Spleen (tissue), 11 donors: ENCODE results near the gene TAF1B. TPM values are rescaled to one million over a fixed set of nuclear protein-coding genes. Genes with fewer than 3 reads are reported as not detected.

Experiments used
- DNase-seq: peaks from one replicate; pipeline ENCODE4 v3.0.0-alpha.2; 2020
- H3K27ac ChIP-seq, 8 donors: fragments of 200-600 bp; sonication (generic) in 7 of 8; 1 replicate in 4 of 8; 2 replicates in 4 of 8; pipeline versions ENCODE4 v1.5.0 to v1.8.0; 2016 to 2021; ENCODE audit warnings: inconsistent platforms in 4 of 8, mild to moderate bottlenecking in 4 of 8, moderate library complexity in 1 of 8
- H3K27me3 ChIP-seq, 7 donors: fragments of 200-600 bp; sonication (generic) in 6 of 7; replicated peaks in 1 of 7; 1 replicate in 4 of 7; 2 replicates in 3 of 7; pipeline versions ENCODE4 v1.5.0 to v1.8.0; 2016 to 2021; ENCODE audit warnings: inconsistent platforms in 3 of 7, mild to moderate bottlenecking in 1 of 7
- H3K36me3 ChIP-seq, 6 donors: fragments of 200-600 bp; sonication (generic) in 5 of 6; 1 replicate in 4 of 6; 2 replicates in 2 of 6; pipeline versions ENCODE4 v1.5.0 to v1.8.0; 2016 to 2021; ENCODE audit warnings: inconsistent platforms in 2 of 6
- H3K4me1 ChIP-seq, 6 donors: fragments of 200-600 bp; sonication (generic) in 5 of 6; 1 replicate in 3 of 6; 2 replicates in 3 of 6; pipeline versions ENCODE4 v1.5.0 to v1.8.0; 2016 to 2021; ENCODE audit warnings: inconsistent platforms in 3 of 6
- H3K4me3 ChIP-seq, 8 donors: fragments of 200-600 bp; sonication (generic) in 7 of 8; 1 replicate in 4 of 8; 2 replicates in 4 of 8; pipeline versions ENCODE4 v1.5.0 to v1.8.0; 2016 to 2021; ENCODE audit warnings: inconsistent platforms in 4 of 8, mild to moderate bottlenecking in 4 of 8, moderate library complexity in 2 of 8
- H3K9me3 ChIP-seq, 8 donors: fragments of 200-600 bp; sonication (generic) in 7 of 8; 1 replicate in 4 of 8; 2 replicates in 4 of 8; pipeline versions ENCODE4 v1.5.0 to v1.8.0; 2016 to 2021; ENCODE audit warnings: inconsistent platforms in 4 of 8
- CTCF ChIP-seq, 11 experiments: fragments of 200-600 bp in 7 of 11; fragments of 450-650 bp in 4 of 11; sonication (generic) in 4 of 11; IDR thresholded peaks in 8 of 11; conservative IDR thresholded peaks in 3 of 11; 1 replicate in 7 of 11; 2 replicates in 4 of 11; pipeline versions ENCODE4 v1.4.0 to v1.8.0; 2016 to 2021; ENCODE audit warnings: antibody characterized with exemption in 11 of 11, inconsistent platforms in 4 of 11, mild to moderate bottlenecking in 1 of 11
- POLR2A ChIP-seq, 3 donors: fragments of 450-650 bp; IDR thresholded peaks; one replicate each; pipeline ENCODE4 v1.5.1; 2017; ENCODE audit warnings: antibody characterized with exemption in 3 of 3, mild to moderate bottlenecking in 1 of 3
- POLR2AphosphoS5 ChIP-seq, 3 donors: sonication (generic); formaldehyde crosslinking; IDR thresholded peaks; one replicate each; pipeline ENCODE4 v1.5.1; 2017; ENCODE audit warnings: antibody characterized with exemption in 3 of 3
- WGBS, 5 donors: extraction: QIAGEN DNeasy Blood & Tissue Kit in 3 of 5; methylation state at CpG; one replicate each; pipeline versions ENCODE4 v1.1.5 to v1.1.7; 2013 to 2018; 5-methylcytosine and 5-hydroxymethylcytosine counted together
- intact Hi-C: fragments of 100-400 bp; cut with DNase I; formaldehyde crosslinking; loops from one replicate; pipeline ENCODE4 v1.15.0; 2023; ENCODE audit warnings: low total_unique reads
- polyA plus RNA-seq, 3 donors: library from polyadenylated mRNA; stranded (reverse); fragments of 200-250 nt; gene quantifications; one replicate each; pipeline ENCODE4 v1.2.1, GENCODE V29; 2013
- total RNA-seq, 7 donors: library from RNA; depleted of rRNA in 3 of 7; stranded (reverse); fragments of >200 nt in 3 of 7; fragmentation: NEBNext Ultra II Directional in 4 of 7; extraction: Animal tissue kit (Norgen Biotek cat#: 25700) in 4 of 7; gene quantifications; one replicate each; pipeline versions ENCODE4 v1.1.0 to v1.2.1, GENCODE V29; 2016 to 2021
- donor health status: healthy with polysubstance abuse.
- donor health status: DM: no; HTN: no; CAD: no; lungs with moderate emphysema.
- donor health status: DM: no; HTN: no; CAD: no.
- donor health status: Bipolar disorder and iron deficiency.
- donor health status: healthy.
- donor health status: DM: no; HTN: no; CAD: no.
- donor health status: DM: yes; HTN: yes; CAD: no.

The TAF1B gene
- total and polyA plus RNA-seq, 10 donors: 3.8 to 26.5 (median 16.7) TPM

DNA sequence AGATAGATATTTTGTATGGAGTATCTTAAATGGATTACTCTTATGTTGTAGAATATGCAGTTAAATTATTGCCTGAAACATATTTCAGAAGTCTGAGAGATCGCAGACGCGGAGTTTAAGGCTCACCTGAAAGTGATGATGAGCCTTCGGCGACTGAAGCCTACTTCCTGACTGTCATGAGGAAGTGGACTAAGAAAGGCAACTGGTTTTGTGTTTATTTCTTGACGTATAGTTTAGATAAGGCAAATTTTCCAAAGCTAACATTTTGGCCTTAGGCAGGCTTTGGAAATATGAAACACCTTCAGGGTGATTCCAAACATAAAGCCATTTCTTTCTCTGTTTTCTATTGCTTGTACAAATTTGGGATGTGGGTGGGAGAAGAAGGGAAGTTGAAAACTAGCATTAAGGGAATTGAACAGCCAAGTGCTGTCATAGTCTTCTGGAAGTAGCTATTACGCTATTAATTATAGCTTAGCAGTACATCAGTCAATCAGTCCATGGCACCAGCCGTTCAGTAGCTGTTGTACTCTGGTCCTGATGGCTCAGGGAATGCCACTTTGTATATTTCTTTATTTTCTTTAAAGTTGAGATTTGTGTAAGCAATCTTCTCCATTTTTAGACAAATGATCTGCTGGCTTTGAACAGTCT lies 109.7 kb downstream of the TAF1B start:
- H3K4me3 ChIP-seq: no peak overlapping the region
- no peak for DNase-seq
- TF ChIP-seq CTCF (IDR thresholded peaks at IDR 0.05 in 8 of 11, conservative IDR thresholded peaks at IDR 0.05 in 3 of 11) (no peak), POLR2A (IDR thresholded peaks at IDR 0.05) (no peak), POLR2AphosphoS5 (IDR thresholded peaks at IDR 0.05) (no peak)
- peaks cover 4 to 27% (median 19%) of the 10 kb centered on the region in 6 donors for H3K4me1 ChIP-seq
- intact Hi-C loops: loop anchor here (10.0 kb wide), 1 partner anchor 138 kb away; no protein-coding TSS in a partner anchor
- H3K27ac ChIP-seq: no peak overlapping the region
- H3K9me3 ChIP-seq: no peaks in the 10 kb centered on the region
- 71 to 80% (median 72%) methylated on average over 8 of the region's 8 CpGs for WGBS, 5 donors
- H3K36me3 ChIP-seq: no peaks in the 10 kb centered on the region
- H3K27me3 ChIP-seq: peaks cover 0 to 50% (median 10%) of the 10 kb centered on the region in 7 donors

- Histone ChIP-seq H3K27ac (no peak overlapping the region), H3K4me3 (no peak overlapping the region), H3K9me3 (no peaks in the 10 kb centered on the region), H3K4me1 (peaks cover 4 to 27% (median 19%) of the 10 kb centered on the region in 6 donors), H3K36me3 (no peaks in the 10 kb centered on the region), H3K27me3 (peaks cover 0 to 50% (median 10%) of the 10 kb centered on the region in 7 donors)
- intact Hi-C loops: loop anchor here (10.0 kb wide), 1 partner anchor 139 kb away; no protein-coding TSS in a partner anchor
- WGBS, 5 donors: 91 to 97% (median 94%) methylated on average over 3 of the region's 3 CpGs
- DNase-seq: no peak
- no peak for TF ChIP-seq POLR2A (IDR thresholded peaks at IDR 0.05)
- no peak for TF ChIP-seq CTCF (IDR thresholded peaks at IDR 0.05 in 8 of 11, conservative IDR thresholded peaks at IDR 0.05 in 3 of 11)
- TF ChIP-seq POLR2AphosphoS5 (IDR thresholded peaks at IDR 0.05): no peak
Observed at GRCh38 chr2:9954136-9954535, 110.9 kb downstream of the TAF1B start.

- WGBS, 5 donors: 87 to 97% (median 89%) methylated on average over 8 of the region's 8 CpGs
- no peak for DNase-seq
- H3K9me3 ChIP-seq: no peaks in the 10 kb centered on the region
Observed at GRCh38 chr2:9958057-9958456, 114.8 kb downstream of the TAF1B start.

More at GRCh38 chr2:9958057-9958456, 114.8 kb downstream of the TAF1B start:
- Histone ChIP-seq H3K4me3 (no peak overlapping the region), H3K4me1 (peaks cover 0 to under 1% (median 0%) of the 10 kb centered on the region in 6 donors), H3K36me3 (no peaks in the 10 kb centered on the region), H3K27me3 (peaks cover 0 to 21% (median 0%) of the 10 kb centered on the region in 7 donors), H3K27ac (no peak overlapping the region)
- TF ChIP-seq POLR2AphosphoS5 (IDR thresholded peaks at IDR 0.05) (no peak), CTCF (IDR thresholded peaks at IDR 0.05 in 8 of 11, conservative IDR thresholded peaks at IDR 0.05 in 3 of 11) (no peak), POLR2A (IDR thresholded peaks at IDR 0.05) (no peak)
- intact Hi-C loops: loop anchor here (10.0 kb wide), 1 partner anchor 143 kb away; no protein-coding TSS in a partner anchor
